CD4-positive, alpha-beta T cell treated with Interleukin-21 for 1 hour (primary cell): ENCODE results near the gene CAST.

Experiments
- DNase-seq: peaks from one replicate; pipeline ENCODE4 v3.0.0-alpha.2; 2020

CAST gene

DNA sequence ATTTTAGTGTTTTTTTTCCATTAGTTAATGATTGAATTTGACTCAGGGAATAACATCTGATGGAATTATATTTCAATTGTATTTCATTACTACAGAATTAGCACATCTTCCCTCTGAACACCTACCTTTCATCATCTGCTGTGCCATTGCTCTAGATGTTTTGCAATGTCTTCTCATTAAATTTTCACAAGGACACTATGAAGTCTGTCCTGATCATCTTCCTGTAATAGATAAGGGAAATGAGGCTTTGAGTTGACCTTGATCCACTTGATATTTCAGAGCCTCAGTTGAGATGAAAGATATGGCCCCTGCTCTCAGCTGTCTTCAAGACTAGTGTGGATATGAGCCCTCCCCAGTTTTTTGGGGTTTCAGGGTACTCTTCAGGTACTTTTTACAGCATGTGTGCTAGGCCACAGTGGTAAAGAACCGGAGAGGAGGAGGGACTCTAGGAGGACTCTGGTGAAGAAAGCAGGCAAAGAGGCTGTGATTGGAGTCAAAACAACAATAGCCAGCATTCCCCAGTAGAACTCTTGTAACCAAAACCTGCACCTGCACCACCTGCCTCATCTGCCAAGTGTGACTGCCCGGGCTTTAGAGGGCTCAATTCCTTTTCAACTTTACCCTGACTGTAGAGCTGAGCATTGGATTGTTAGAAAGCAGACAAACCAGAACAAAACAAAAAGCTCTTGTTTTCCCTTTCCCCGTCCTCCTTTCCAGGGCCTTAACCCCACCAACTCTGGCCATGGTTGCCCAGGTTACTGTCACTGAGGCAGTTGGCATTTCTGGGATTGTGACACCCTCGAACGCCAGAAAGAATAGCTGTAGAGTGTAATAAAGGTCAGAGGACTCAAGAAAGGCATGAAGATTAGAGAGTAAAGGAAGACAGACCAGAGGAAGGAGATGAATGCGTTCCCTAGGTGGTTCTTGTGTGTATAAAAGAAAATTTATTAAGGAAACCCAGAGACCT lies 89.3 kb downstream of the CAST start:
- no peak for DNase-seq

DNA sequence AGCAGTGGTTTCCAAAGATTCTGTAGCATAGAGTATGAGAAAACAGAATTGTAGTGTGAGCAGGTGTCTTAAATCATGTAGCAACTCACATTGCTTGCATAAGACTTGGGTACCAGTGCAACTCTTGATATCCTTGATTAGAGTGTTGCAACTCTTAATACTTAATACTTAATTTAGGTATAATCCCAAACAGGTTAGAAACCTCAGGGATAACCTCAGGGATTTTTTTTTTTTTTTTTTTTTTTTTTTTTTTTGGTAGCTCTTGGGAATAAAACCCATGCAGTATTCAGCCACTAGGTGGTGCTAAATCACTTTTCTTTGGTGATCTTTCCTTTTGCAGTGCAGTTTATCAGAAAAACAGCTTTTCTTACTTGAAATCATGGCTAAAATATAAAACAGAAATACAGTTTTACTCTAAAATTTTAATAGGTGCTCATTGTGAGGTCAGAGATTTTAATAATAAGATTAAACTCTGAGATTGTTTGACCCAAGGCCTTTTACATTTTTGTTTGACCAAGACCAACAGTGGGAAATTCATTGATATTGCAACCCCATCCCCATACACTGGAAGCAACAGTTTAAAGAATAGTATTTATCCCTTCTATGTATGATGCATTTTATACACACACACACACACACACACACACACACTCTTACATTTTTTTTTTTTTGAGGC lies 90.3 kb downstream of the CAST start:
- DNase-seq = peak; percentile 72

DNA sequence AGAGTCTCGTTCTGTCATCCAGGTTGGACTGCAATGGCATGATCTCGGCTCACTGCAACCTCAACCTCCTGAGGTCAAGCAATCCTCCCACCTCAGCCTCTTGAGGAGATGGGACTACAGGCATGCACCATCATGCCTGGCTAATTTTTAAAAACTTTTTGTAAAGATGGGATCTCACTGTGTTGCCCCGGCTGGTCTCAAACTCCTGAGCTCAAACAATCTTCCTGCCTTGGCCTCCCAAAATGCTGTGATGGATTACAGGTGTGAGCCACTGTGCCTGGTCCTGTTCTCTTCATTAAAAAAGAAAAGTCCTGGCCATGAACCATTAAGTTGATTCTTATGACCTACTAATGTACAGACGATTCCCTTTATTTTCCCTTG lies 90.8 kb downstream of the CAST start:
- DNase-seq = no peak

DNA sequence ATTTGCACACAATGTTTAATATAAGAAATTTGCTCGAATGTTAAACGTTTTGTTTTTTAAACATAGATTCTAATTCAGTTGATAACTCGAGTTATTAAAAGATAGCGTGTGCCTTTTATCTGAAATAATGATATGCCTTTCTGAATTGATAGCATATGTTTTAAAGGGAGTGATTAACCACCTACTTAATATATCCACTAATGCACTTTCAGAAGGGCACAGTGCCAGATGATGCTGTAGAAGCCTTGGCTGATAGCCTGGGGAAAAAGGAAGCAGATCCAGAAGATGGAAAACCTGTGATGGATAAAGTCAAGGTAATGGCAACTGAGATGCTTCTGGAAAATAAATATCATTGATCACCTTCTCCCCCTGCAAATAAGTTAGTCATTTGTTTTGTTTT lies 91.7 kb downstream of the CAST start:
- no peak for DNase-seq

DNA sequence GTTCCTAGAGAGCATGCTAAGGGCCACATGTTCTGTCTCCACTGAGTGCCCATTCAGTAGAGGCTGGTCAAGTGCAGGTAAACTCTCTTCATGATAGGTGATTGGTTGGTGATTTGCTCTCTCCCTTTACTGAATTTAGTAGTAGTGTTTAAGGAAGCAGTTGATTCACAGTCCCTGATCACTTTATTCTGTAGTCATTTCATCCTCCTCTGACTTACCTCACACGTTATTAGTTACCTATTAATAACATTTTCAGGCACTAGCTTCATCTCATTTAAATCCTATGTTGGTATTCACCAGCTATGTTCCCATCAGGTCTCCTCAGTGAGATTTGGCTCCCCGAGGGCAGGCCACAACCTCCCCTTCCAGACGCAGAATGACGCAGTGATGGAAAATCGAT lies 93.7 kb downstream of the CAST start:
- DNase-seq = no peak

DNA sequence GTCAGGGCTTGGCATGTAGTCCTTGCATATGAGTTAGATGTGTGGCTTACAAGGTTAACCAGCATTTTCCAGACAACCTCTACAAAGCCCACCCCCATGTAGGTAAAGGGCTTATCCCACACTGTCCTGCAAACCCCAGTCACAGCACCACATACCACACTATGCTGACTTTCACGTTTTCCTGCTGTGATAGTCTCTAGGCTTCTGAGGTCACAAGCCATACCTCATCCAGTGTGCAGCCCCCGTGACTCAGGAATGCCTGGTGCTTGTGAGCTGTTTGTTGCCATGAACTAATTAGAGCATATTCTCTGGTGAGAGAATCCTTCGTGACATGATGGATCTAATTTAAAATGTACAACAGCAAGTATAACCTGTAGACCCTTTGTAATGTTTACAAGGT lies 94.8 kb downstream of the CAST start:
- no peak for DNase-seq

DNA sequence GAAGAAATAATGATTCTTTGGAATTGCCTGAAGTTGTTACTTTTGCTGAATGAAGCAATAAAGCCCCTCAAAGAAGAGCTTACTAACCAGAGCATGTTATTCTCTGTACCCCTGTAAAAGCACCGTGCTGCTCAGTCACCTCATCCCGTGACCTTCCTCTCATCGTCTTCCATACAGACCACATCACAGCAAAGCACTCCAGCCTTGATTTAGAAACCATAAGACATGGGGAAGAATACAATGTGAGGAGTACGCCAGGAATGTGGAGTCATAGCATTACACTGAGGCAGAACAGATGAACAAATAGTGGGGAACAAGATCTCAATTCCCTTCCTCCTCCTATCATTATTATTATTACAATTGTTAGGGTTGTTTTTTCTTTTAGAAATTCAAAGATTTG lies 96.4 kb downstream of the CAST start:
- DNase-seq = no peak

DNA sequence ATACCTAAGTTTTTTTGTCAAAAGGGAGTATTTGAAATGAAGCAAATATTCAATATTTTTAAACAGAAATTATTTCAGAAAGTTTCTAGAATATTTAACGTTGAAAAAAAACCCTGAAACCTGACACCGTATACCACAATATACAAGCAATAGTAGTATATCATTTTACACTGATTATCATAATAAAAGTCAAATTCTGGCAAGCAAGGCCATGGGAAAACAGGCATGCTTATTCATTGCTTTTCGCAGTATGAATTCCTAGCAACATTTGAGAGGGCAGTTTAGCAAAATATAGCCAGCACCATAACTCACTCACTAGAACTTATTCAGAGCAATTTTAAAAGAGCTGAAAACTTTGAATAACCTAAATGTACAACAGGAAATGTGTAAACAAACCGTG lies 99.4 kb downstream of the CAST start:
- DNase-seq = no peak

DNA sequence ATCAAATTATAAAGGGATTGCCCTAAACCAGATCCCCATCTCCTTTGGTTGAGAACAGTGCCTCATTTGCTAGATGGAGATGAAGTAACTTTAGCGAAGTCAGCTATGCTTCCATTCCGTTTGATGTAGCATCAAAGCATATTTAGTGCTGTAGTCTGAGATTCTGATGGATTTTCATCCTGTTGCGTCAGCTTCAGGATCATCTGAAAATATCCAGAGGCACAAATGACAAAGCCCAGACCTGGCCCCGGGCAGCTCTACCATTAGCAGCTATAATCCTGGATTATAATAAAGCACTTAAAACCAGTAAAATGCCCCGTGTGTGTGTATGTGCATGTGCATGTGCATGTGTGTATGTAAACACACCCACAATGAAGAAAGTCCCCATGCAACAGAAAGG lies 100.8 kb downstream of the CAST start:
- DNase-seq = no peak

DNA sequence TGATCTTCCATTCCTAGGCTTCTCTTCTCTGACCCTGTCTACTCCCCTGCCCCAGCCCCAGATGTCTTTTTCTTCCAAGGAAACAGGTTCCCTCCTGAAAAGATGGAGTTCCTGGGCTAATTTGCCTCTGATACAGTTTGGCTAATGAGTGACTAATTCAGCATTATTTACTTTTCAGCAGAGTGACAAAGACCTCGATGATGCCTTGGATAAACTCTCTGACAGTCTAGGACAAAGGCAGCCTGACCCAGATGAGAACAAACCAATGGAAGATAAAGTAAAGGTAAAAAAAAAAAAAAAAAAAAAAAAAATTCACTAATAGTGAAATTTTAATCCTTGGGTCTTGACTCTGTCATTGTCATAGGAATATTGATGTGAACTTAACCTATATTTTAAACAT lies 102.9 kb downstream of the CAST start:
- DNase-seq = no peak

DNA sequence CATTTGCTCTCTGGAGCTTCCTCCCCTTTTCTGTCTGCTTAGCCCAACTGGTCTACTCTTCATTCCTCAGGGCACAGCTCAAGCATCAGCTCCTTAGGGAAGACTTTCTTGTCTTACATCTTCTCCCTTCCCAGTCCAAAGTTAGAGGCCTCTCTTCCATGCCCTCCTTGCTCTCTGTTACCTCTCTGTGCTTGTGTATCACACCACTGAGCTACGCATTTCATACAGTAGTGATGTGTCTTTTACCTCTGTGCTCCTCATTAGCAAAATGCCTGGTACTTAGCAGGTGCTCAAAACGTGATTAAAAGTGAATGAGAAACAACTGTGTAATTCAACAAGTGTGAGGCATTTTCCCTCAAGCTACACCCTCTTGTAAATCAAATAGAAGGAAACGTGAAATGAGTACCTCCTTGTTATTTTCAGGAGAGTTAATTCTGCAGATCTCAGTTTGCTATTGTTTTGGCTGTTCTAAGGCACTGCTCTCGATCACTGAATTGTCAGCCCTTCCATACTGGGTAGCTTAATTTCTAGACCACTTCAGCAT lies 106.6 kb downstream of the CAST start:
- DNase-seq = no peak

DNA sequence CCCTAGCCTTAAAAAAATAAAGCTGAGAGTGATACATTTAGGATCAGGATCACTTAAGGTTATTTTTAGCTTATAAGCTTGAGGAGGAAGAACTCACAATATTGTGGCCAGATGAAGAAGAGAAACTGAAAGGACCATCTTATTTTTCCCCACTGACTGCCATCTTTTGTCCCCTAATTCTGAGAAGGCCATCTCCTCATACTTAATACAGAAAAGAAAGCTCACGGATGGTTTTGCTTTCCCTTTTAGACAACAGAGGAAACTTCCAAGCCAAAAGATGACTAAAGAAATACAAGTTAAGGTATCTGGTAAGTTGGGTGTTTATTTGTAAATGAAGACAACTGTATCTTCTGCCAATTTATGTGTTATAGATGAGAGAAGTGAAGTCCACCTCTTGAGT lies 109.2 kb downstream of the CAST start:
- DNase-seq = no peak

DNA sequence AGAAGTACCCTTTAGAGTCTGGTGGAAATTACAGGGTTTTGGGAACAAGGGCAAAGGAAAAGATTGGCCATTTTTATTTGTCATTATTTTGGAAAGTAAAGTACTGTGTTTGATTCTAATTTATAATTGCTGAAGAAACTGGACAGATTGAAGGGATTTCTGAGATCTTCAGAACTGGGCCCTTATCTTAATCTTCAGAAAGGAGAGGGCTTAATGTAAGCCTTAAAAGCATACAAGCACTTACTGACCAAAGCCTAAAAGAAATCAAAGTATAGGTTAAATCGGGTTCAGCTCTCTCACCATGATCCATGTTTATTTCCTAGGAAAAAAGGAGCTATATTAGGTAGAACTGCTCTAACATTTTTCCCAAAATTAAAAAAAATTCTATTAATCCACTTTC lies 109.9 kb downstream of the CAST start:
- DNase-seq = no peak

DNA sequence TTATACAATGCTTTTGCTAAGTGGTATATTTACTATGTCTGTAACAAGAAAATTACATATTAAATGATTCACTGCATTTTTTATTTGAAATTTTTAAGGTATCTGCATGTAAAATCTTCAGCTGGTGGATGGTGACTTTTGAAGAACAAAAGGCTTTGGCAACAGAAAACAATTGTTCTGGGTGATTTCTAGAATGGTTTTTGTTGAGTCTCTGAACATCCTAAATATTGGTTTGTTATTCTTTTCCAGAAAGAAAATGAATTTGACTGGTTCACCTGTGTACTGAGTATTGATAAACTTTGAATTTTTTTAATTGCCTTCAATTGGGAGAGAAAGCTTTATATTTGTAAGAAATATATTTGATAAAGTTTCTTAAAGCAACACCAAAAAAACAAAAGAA lies 110.4 kb downstream of the CAST start:
- DNase-seq = no peak

DNA sequence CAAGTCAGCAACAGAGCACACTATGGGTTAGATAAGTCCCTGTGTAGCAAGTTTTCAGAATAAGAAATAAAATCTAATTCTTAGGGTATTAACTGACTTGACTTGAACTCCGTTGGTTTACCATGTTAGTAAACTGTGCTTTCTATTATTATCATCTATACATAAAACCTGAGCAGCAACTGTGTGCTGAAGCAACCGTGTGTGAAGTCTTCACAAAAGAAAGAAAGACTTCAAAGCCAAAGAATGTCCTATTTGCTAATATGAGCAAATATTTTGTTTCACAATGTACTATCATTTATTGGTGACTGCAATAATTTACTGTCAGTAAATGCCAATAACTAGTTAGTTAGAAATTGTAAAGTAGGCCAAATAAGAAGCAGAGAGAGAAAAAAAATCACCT lies 112.9 kb downstream of the CAST start:
- no peak for DNase-seq

DNA sequence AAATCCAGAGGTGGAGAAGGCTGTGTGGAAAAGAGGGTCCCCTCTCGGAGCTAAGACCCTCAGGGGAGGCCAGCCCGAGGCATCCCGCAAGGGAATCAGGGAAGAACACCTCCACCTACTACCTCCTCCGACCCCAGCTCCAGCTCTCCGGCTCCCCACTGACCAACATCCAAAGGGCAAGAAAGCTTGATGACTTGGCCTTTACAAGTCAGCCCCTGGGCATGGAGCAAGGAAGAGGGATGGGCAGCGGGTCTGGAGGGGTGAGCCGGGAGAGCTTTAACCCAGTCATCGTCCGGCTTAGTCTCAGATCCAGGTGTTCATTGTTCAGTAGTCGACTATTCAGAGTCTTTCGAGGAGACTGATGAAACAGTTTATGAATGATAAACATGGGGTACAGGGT lies 113.5 kb downstream of the CAST start:
- DNase-seq = no peak

DNA sequence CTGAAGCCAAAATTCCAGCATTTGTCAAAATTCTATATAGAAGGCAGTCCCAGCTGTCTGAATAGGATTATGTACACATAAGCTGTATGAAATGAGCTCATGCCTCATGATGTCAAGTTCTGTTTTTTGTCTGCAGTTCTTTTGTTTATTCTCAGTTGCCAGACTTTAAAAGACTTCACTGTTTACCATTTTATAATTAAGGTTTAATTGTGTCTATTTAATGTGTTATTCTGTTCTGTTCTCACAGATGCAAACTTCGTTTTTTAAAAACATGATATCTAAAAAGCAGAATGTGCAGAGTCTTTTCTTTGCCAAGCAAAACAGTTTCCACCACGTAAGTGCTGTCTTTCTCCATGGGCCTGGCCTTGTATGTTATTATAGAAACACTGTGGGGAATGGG lies 114.4 kb downstream of the CAST start:
- no peak for DNase-seq

DNA sequence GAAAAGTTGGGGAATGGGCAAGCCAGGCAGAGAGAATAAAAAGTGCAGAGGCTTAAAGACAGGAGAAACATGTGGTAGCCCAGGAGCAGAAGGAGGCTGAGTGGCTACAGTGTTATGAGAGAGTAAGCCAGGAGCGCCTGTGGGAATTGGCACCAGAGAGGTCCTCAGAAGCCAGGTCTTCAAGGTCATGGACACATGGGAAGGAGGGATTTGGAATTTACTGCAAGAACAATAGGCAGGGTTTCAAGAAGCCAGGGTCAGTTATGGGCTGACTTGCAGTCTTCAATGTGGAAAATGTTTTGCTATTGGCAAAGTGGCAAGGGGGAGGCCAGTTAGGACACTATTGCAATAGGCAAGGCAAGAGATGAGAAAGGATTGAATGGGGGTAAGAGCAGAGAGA lies 116.2 kb downstream of the CAST start:
- DNase-seq = no peak

DNA sequence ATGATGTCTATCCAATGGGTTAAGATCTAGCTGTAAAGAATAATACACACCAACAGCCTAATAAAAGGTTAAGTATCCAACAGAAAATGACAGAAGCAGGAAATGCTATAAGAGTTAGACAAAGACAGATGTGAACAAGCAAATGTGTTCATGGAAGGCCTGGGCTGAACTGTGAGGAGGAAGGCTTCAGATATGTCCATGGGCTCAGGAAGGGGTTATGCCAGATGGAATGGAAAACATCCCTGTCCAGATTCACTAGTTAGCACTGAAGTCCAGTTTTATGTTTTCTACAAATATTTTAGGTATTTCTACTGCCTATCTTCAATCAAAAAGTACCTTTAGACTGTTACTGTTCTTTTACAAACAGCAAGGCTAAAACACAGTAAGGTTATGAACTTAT lies 118.5 kb downstream of the CAST start:
- no peak for DNase-seq

DNA sequence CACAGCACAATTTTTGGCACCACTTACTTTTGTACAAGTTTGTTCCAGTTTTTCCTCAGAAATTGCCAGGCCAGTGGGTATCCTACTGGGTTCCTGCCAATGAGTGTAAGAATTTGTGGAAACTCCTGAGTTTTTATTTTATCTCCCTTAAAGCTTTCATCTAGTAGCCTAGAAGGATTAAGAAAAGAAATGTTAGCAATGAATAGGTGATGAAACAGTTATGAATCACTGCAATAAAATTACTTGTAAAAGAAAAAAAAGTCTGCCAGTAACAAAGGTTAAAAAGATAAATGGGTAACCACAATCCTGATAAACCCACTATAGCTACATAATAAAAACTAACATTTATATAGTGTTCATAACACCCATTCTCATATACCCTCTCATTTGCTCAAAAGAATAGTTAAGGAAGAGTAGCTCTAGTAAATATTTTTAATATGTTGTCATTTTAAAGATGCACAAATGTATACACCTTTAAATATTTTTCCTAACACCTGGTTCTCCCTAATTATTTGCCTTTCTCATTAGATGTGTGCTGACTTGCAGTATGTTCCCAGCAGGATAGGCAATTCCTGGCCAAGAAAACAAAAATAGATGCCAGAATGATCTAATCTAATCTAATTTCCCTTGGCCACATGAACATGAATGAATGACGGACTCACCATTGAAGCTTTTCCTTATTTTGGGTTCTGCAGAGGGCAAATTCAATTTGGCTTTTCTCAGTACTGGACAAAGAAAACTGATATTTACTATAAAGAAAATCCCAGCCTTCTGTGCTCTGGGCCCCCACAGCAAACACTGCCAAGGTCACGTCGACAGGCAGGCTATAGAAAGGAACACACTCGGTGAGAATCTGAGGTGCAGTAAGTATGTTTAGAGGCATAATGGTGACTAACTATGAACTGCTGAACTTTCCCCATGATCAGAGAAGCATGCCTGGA lies 119.1 kb downstream of the CAST start:
- DNase-seq = no peak

DNA sequence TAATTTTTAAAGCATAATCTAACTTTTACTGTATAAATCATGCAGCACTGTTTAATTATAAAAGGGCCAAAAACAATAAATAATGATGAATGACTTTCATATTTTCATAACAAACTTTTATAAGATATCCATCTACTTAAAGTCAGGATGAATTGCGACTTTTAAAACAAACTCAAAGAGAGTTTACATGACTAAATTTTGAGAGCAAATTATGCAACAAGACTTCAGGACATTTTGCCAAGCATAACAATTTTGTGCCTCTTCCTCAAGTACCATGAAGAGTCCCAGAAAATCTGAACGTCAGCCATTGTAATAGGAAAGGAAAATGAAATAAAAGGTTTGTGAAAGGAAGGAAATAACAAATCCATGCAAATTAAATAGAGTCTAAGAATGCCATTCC lies 121.2 kb downstream of the CAST start:
- no peak for DNase-seq

DNA sequence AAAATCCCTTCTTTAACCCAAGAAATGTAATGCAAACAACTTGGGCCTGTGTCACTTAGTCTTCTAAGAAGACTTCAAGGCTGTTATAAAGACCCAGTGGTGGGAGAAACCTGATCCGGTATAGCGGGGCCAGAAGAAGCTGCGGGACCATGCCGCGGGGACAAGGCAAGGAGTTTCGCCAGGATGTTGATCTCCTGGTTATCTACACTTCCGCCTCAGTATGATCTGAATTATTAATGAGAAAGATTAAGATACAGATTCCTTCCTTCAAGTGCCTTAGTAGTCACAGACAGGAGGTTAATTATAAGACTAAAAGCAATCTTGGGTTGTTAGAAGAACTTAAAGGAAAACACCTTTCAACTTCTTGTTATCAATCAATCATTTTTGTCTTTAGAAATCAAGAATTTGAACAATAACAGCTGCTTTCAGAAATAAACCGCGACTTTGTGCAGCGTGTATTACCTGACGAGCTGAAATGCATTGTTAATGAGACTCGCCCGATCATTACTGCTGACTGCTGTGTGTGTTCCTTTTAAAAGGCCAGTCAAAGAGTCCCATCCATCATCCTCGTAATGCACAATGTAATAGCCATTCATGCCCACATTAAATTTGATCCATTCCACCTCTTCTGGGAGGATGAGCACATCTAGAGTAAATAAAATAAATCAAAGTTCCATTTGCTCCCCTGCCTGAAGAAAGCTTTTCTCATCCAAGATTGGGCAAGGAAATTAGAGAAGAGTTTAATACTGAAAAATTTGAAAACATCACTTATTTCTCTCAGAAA lies 123.3 kb downstream of the CAST start:
- DNase-seq = no peak
